HG03095 (cell line): Measurements from ENCODE around the gene CYBC1.

ENCODE experiments used
- ATAC-seq: cut with Tn5 transposase; IDR thresholded peaks from one replicate; pipeline ENCODE4 v1.9.1; 2021; ENCODE audit warnings: moderate library complexity; ENCODE audit not compliant: unreplicated experiment

Gene CYBC1

GRCh38 chr17:82450357-82451106 lies at the start of gene CYBC1:
CYBC1 (minus strand) TSS chr17:82450752; CDS start chr17:82449254, 1,498 bp downstream.
- ATAC-seq, result peak; percentile 47

GRCh38 chr17:82497483-82498405 lies 47.2 kb upstream of the CYBC1 start:
- no peak for ATAC-seq

DNA sequence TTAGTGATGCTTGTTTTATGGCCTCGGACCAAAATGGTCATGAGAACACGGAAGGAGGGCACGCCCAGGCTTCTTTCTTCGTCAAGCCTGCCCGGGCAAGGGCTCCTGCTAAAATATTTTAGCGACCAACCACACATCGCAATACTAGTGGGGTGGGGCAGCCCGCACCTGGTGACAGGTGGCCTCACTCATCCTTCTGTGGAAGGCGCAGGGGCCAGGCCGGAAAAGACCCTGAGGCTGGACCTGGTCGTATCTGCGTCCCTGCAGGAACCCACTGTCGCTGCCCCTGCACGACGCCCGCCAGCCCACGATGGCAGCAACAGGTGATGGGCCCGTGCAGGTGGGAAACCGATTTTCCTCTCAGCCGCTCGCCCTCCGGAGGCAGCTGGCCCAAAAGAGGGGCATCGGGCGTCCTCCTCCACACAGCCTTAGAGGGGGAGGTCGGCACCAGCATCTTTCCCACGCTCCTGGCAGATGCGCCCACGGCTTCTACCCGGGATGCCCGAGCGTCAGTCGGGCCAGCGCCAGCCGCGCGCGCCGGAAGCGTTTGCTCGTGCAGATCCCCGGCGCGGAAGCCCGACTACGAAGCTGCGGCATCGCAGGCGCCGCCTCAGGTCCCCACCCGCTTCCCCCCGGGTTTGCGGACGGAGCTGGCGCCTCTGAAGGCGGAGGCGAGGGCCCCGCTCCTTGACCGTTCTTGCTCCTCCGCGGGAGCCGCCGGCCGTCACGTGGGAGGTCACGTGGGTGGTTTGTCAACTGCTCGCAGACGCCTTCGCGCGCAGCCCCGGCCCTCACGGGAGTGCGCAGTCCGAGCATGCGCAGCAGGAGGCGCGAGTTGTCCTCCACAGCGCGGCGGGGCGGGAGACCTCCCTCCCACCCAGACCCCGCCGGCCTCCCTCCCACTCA lies 46.2 kb upstream of the CYBC1 start:
- peak; percentile 48 for ATAC-seq

- no peak for ATAC-seq
Measured at GRCh38 chr17:82495844-82496528, 45.4 kb upstream of the CYBC1 start.

- no peak for ATAC-seq
Measured at GRCh38 chr17:82494236-82495055, 43.9 kb upstream of the CYBC1 start.

DNA sequence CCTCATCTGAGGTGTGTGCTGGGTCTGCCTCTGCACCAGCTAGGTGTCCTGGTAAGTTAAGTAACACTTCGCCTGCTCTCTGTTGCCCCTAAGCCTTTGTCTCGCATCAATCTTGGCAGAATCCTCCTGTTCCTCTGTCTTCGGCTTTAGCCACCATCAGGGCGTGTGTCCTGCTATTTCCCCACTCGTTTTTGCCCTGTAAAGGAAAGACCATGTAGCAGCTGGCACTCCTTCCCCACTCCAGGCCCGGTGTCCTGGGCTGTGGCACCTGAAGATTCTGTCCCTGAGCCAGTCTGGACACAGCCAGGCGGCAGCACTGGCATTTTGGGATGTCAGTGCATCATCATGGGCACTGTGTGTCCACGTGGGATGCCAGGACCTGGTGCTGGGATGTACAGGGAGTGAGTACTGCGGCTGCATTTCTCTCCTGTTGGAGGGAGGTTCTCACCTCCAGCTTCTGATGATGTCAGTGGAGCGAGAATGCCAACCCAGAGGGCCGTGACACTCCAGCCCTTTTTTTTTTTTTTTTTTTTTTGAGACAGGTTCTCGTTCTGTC lies 42.8 kb upstream of the CYBC1 start:
- no peak for ATAC-seq

GRCh38 chr17:82492643-82493225 lies 42.2 kb upstream of the CYBC1 start:
- no peak for ATAC-seq

- ATAC-seq, result no peak
Measured at GRCh38 chr17:82491533-82491932, 41.0 kb upstream of the CYBC1 start.

GRCh38 chr17:82491196-82491530 lies 40.6 kb upstream of the CYBC1 start:
- ATAC-seq, result no peak

GRCh38 chr17:82490512-82491195 lies 40.1 kb upstream of the CYBC1 start:
- no peak for ATAC-seq

DNA sequence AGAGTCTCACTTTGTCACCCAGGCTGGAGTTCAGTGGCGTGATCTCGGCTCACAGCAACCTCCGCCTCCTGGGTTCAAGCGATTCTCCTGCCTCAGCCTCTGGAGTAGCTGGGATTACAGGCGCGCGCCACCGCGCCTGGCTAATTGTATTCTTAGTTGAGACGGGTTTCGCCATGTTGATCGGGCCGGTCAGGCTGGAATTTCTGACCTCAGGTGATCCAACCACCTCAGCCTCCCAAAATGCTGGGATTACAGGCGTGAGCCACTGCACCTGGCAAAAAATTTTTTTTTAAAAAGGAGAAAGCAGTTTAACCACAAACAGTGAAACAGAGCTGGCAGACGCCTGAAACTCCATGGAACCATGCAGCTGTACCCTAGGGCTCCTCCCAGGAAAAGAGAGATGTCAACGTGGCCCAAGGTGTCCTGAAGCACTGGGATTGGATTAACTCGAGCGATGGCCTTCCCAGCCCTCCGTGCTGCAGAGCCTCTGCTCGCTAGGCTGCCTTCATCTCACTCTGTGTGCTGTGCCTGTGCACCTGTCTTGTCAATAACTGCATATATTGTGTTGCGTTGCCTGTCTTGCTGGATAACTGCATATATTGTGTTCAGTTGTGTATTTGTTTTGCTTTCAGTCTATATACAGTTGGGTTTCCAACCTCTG lies 39.4 kb upstream of the CYBC1 start:
- ATAC-seq, result no peak

GRCh38 chr17:82489117-82489516 lies 38.6 kb upstream of the CYBC1 start:
- no peak for ATAC-seq

GRCh38 chr17:82487910-82488309 lies 37.4 kb upstream of the CYBC1 start:
- ATAC-seq, result no peak

- no peak for ATAC-seq
Measured at GRCh38 chr17:82486231-82487094, 35.9 kb upstream of the CYBC1 start.

- no peak for ATAC-seq
Measured at GRCh38 chr17:82483836-82484235, 33.3 kb upstream of the CYBC1 start.

- no peak for ATAC-seq
Measured at GRCh38 chr17:82483204-82483660, 32.7 kb upstream of the CYBC1 start.

- no peak for ATAC-seq
Measured at GRCh38 chr17:82480318-82480717, 29.8 kb upstream of the CYBC1 start.
